NB4 (cell line): ENCODE results near the gene NDUFA13.

Source experiments
- DNase-seq: peaks from one replicate; pipeline ENCODE4 v3.0.0; 2010; ENCODE audit warnings: low read depth
- H3K4me3 ChIP-seq: one replicate; pipeline ENCODE4 v1.5.1; 2011; ENCODE audit warnings: mild to moderate bottlenecking, low read depth, low read length, moderate library complexity
- CTCF ChIP-seq: IDR thresholded peaks from one replicate; pipeline ENCODE4 v1.5.1; 2012; ENCODE audit warnings: low read depth, low read length
- MAX ChIP-seq: IDR thresholded peaks from 2 replicates; pipeline ENCODE4 v1.6.1; 2011; ENCODE audit warnings: low read depth, low read length
- MYC ChIP-seq: IDR thresholded peaks from 2 replicates; pipeline ENCODE4 v1.6.1; 2011; ENCODE audit warnings: low read depth, low read length
- POLR2A ChIP-seq: IDR thresholded peaks from 2 replicates; pipeline ENCODE4 v1.6.1; 2011; ENCODE audit warnings: mild to moderate bottlenecking; ENCODE audit not compliant: insufficient read length; ENCODE audit errors: extremely low read depth

NDUFA13 gene

GRCh38 chr19:19485998-19486290 lies 30.1 kb upstream of the NDUFA13 start:
- TF ChIP-seq MYC (no peak), POLR2A (no peak), CTCF (no peak), MAX (no peak)
- no peak for DNase-seq
- H3K4me3 ChIP-seq: no peak overlapping the region

GRCh38 chr19:19486343-19487076 lies 29.5 kb upstream of the NDUFA13 start:
- no peak for DNase-seq
- TF ChIP-seq MYC: no peak
- TF ChIP-seq POLR2A: no peak
- TF ChIP-seq CTCF: no peak
- no peak for TF ChIP-seq MAX
- no peak overlapping the region for H3K4me3 ChIP-seq

GRCh38 chr19:19487077-19487949 lies 28.7 kb upstream of the NDUFA13 start:
- no peak overlapping the region for H3K4me3 ChIP-seq
- no peak for DNase-seq
- TF ChIP-seq MAX (no peak), CTCF (no peak), POLR2A (no peak), MYC (no peak)

- DNase-seq: peak; percentile 29
- no peak overlapping the region for H3K4me3 ChIP-seq
- TF ChIP-seq CTCF: no peak
- TF ChIP-seq MAX: no peak
- no peak for TF ChIP-seq MYC
- no peak for TF ChIP-seq POLR2A
Measured at GRCh38 chr19:19487950-19488874, 27.8 kb upstream of the NDUFA13 start.

- no peak overlapping the region for H3K4me3 ChIP-seq
- TF ChIP-seq POLR2A (no peak), MYC (peak; percentile 81), MAX (peak; percentile 94)
- peak; percentile 92 for DNase-seq
Measured at GRCh38 chr19:19488875-19489690, 26.9 kb upstream of the NDUFA13 start.
